Measurements from ENCODE around the gene EHF. TPM values are rescaled to one million over a fixed set of nuclear protein-coding genes. Genes with fewer than 3 reads are reported as not detected.

EHF gene
- total and polyA plus RNA-seq, 2 of the 13 experiments (the other 11 are each of a cell fraction or from before 2014, with no cell fraction given), result 0.04 to 0.46 TPM

DNA sequence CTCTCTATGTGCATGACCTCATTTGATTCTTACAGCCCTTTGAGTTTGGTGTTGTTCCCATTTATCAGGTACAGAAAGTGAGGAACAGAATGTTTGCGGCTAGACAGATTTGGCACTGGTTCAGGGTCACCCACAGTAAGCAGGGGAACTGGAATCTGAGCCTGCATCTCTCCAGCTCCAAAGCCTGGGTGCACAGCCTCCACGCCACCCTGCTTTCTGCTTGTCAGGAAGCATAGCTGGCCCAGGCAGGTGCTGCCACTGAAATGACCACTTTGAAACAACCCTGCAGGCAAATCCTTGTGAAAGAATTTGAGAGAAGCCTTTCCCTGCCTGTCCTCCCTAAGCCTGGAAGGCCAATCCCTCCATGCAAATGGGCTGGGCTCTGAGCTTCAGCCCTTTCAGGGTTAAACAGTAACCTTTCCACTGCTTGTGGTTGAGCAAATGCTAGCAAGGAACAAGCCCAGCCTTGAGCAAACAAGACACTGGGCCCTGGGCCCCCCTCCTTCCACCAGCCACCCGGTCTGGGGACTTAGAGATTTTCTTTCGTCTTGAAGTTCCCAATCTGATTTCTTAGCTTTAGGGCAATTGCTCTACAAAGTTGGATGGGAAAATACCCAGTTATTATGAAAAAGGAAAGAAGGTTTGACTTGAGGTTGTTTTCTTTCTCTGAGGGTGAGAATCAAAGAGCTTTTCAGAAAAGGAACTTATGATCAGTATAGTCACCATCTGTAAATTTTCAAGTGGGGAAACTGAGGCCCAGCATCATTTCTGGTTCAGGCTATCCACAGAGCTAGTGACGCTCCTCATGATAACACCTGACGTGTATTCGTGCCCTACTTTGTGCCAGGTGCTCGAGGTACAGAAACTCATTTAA is 19.4 kb downstream of the EHF start (continued):
- TF ChIP-seq ZNF446 (CRISPR knock-in tag; IDR thresholded peaks at IDR 0.05) (no peak), CCAR2 (optimal IDR thresholded peaks at IDR 0.05; ENCODE audit: low read depth, low read length) (peak; percentile 76), ATF4 (CRISPR knock-in tag; IDR thresholded peaks at IDR 0.05) (no peak), RCOR2 (CRISPR knock-in tag; IDR thresholded peaks at IDR 0.05) (peak; percentile 95), JDP2 (CRISPR knock-in tag; IDR thresholded peaks at IDR 0.05; ENCODE audit: borderline replicate concordance) (no peak), MLLT10 (CRISPR knock-in tag; IDR thresholded peaks at IDR 0.05) (no peak), ZNF260 (CRISPR knock-in tag; IDR thresholded peaks at IDR 0.05; ENCODE audit: borderline replicate concordance, low read depth) (no peak), SOX6 (IDR thresholded peaks at IDR 0.05) (no peak), SOX6 (CRISPR knock-in tag; IDR thresholded peaks at IDR 0.05) (peak; percentile 83), ZNF234 (CRISPR knock-in tag; conservative IDR thresholded peaks at IDR 0.05) (no peak), TMF1 (CRISPR knock-in tag; IDR thresholded peaks at IDR 0.05; ENCODE audit: low read depth) (no peak), CEBPG (CRISPR knock-in tag; IDR thresholded peaks at IDR 0.05) (peak; percentile 85), SRSF1 (optimal IDR thresholded peaks at IDR 0.05; ENCODE audit: low read depth, low read length) (peak; percentile 51)
- TF ChIP-seq, protein P1, sequence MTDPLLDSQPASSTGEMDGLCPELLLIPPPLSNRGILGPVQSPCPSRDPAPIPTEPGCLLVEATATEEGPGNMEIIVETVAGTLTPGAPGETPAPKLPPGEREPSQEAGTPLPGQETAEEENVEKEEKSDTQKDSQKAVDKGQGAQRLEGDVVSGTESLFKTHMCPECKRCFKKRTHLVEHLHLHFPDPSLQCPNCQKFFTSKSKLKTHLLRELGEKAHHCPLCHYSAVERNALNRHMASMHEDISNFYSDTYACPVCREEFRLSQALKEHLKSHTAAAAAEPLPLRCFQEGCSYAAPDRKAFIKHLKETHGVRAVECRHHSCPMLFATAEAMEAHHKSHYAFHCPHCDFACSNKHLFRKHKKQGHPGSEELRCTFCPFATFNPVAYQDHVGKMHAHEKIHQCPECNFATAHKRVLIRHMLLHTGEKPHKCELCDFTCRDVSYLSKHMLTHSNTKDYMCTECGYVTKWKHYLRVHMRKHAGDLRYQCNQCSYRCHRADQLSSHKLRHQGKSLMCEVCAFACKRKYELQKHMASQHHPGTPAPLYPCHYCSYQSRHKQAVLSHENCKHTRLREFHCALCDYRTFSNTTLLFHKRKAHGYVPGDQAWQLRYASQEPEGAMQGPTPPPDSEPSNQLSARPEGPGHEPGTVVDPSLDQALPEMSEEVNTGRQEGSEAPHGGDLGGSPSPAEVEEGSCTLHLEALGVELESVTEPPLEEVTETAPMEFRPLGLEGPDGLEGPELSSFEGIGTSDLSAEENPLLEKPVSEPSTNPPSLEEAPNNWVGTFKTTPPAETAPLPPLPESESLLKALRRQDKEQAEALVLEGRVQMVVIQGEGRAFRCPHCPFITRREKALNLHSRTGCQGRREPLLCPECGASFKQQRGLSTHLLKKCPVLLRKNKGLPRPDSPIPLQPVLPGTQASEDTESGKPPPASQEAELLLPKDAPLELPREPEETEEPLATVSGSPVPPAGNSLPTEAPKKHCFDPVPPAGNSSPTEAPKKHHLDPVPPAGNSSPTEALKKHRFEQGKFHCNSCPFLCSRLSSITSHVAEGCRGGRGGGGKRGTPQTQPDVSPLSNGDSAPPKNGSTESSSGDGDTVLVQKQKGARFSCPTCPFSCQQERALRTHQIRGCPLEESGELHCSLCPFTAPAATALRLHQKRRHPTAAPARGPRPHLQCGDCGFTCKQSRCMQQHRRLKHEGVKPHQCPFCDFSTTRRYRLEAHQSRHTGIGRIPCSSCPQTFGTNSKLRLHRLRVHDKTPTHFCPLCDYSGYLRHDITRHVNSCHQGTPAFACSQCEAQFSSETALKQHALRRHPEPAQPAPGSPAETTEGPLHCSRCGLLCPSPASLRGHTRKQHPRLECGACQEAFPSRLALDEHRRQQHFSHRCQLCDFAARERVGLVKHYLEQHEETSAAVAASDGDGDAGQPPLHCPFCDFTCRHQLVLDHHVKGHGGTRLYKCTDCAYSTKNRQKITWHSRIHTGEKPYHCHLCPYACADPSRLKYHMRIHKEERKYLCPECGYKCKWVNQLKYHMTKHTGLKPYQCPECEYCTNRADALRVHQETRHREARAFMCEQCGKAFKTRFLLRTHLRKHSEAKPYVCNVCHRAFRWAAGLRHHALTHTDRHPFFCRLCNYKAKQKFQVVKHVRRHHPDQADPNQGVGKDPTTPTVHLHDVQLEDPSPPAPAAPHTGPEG (CRISPR knock-in tag; IDR thresholded peaks at IDR 0.05), result no peak
- TF ChIP-seq, protein P2, sequence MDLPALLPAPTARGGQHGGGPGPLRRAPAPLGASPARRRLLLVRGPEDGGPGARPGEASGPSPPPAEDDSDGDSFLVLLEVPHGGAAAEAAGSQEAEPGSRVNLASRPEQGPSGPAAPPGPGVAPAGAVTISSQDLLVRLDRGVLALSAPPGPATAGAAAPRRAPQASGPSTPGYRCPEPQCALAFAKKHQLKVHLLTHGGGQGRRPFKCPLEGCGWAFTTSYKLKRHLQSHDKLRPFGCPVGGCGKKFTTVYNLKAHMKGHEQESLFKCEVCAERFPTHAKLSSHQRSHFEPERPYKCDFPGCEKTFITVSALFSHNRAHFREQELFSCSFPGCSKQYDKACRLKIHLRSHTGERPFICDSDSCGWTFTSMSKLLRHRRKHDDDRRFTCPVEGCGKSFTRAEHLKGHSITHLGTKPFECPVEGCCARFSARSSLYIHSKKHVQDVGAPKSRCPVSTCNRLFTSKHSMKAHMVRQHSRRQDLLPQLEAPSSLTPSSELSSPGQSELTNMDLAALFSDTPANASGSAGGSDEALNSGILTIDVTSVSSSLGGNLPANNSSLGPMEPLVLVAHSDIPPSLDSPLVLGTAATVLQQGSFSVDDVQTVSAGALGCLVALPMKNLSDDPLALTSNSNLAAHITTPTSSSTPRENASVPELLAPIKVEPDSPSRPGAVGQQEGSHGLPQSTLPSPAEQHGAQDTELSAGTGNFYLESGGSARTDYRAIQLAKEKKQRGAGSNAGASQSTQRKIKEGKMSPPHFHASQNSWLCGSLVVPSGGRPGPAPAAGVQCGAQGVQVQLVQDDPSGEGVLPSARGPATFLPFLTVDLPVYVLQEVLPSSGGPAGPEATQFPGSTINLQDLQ (CRISPR knock-in tag; IDR thresholded peaks at IDR 0.05), result no peak
- TF ChIP-seq, protein P3, sequence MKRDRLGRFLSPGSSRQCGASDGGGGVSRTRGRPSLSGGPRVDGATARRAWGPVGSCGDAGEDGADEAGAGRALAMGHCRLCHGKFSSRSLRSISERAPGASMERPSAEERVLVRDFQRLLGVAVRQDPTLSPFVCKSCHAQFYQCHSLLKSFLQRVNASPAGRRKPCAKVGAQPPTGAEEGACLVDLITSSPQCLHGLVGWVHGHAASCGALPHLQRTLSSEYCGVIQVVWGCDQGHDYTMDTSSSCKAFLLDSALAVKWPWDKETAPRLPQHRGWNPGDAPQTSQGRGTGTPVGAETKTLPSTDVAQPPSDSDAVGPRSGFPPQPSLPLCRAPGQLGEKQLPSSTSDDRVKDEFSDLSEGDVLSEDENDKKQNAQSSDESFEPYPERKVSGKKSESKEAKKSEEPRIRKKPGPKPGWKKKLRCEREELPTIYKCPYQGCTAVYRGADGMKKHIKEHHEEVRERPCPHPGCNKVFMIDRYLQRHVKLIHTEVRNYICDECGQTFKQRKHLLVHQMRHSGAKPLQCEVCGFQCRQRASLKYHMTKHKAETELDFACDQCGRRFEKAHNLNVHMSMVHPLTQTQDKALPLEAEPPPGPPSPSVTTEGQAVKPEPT (CRISPR knock-in tag; IDR thresholded peaks at IDR 0.05; ENCODE audit: low read depth), result no peak

Data from HepG2 (cell line).